ENCODE measurements around the gene RPRD2.

Gene RPRD2

GRCh38 chr1:150429805-150430204 is 65.9 kb downstream of the RPRD2 start:
- no peaks in the 10 kb centered on the region for H3K9me3 ChIP-seq (ENCODE audit: control insufficient read depth, low read length)
- H3K27me3 ChIP-seq (ENCODE audit: control insufficient read depth, insufficient read depth, low read length) = no peaks in the 10 kb centered on the region
- no peak overlapping the region for H3K9ac ChIP-seq (ENCODE audit: low read length)
- H3K4me3 ChIP-seq (ENCODE audit: low read length) = no peak overlapping the region
- no peaks in the 10 kb centered on the region for H3K4me1 ChIP-seq (ENCODE audit: control insufficient read depth, insufficient read depth, low read length)
- H3K36me3 ChIP-seq (ENCODE audit: control insufficient read depth, insufficient read depth, low read length) = no peaks in the 10 kb centered on the region

- H3K9ac ChIP-seq (ENCODE audit: low read length) = no peak overlapping the region
- no peaks in the 10 kb centered on the region for H3K36me3 ChIP-seq (ENCODE audit: control insufficient read depth, insufficient read depth, low read length)
- H3K4me1 ChIP-seq (ENCODE audit: control insufficient read depth, insufficient read depth, low read length) = no peaks in the 10 kb centered on the region
- no peak overlapping the region for H3K4me3 ChIP-seq (ENCODE audit: low read length)
- no peaks in the 10 kb centered on the region for H3K27me3 ChIP-seq (ENCODE audit: control insufficient read depth, insufficient read depth, low read length)
- no peaks in the 10 kb centered on the region for H3K9me3 ChIP-seq (ENCODE audit: control insufficient read depth, low read length)
These were observed 77.2 kb downstream of the RPRD2 start for GRCh38 chr1:150441121-150441520.

- H3K4me3 ChIP-seq (ENCODE audit: low read length) = no peak overlapping the region
- H3K36me3 ChIP-seq (ENCODE audit: control insufficient read depth, insufficient read depth, low read length) = no peaks in the 10 kb centered on the region
- no peaks in the 10 kb centered on the region for H3K9me3 ChIP-seq (ENCODE audit: control insufficient read depth, low read length)
- no peaks in the 10 kb centered on the region for H3K4me1 ChIP-seq (ENCODE audit: control insufficient read depth, insufficient read depth, low read length)
- no peak overlapping the region for H3K9ac ChIP-seq (ENCODE audit: low read length)
- H3K27me3 ChIP-seq (ENCODE audit: control insufficient read depth, insufficient read depth, low read length) = no peaks in the 10 kb centered on the region
These were observed 80.3 kb downstream of the RPRD2 start for GRCh38 chr1:150444232-150444631.

- H3K4me1 ChIP-seq (ENCODE audit: control insufficient read depth, insufficient read depth, low read length) = no peaks in the 10 kb centered on the region
- H3K4me3 ChIP-seq (ENCODE audit: low read length) = no peak overlapping the region
- no peak overlapping the region for H3K9ac ChIP-seq (ENCODE audit: low read length)
- no peaks in the 10 kb centered on the region for H3K36me3 ChIP-seq (ENCODE audit: control insufficient read depth, insufficient read depth, low read length)
- no peaks in the 10 kb centered on the region for H3K27me3 ChIP-seq (ENCODE audit: control insufficient read depth, insufficient read depth, low read length)
- no peaks in the 10 kb centered on the region for H3K9me3 ChIP-seq (ENCODE audit: control insufficient read depth, low read length)
These were observed 92.2 kb downstream of the RPRD2 start for GRCh38 chr1:150456146-150456647.

GRCh38 chr1:150464422-150464826 is 100.5 kb downstream of the RPRD2 start:
- Histone ChIP-seq H3K27me3 (ENCODE audit: control insufficient read depth, insufficient read depth, low read length) (no peaks in the 10 kb centered on the region), H3K36me3 (ENCODE audit: control insufficient read depth, insufficient read depth, low read length) (no peaks in the 10 kb centered on the region)

GRCh38 chr1:150466964-150467363 is 103.0 kb downstream of the RPRD2 start:
- Histone ChIP-seq H3K4me3 (ENCODE audit: low read length) (no peak overlapping the region), H3K4me1 (ENCODE audit: control insufficient read depth, insufficient read depth, low read length) (peaks cover 7% of the 10 kb centered on the region), H3K9ac (ENCODE audit: low read length) (no peak overlapping the region), H3K27me3 (ENCODE audit: control insufficient read depth, insufficient read depth, low read length) (no peaks in the 10 kb centered on the region), H3K36me3 (ENCODE audit: control insufficient read depth, insufficient read depth, low read length) (peaks cover 4% of the 10 kb centered on the region), H3K9me3 (ENCODE audit: control insufficient read depth, low read length) (no peaks in the 10 kb centered on the region)

More at GRCh38 chr1:150464422-150464826, 100.5 kb downstream of the RPRD2 start:
- no peak overlapping the region for H3K9ac ChIP-seq (ENCODE audit: low read length)
- no peak overlapping the region for H3K4me3 ChIP-seq (ENCODE audit: low read length)
- no peaks in the 10 kb centered on the region for H3K4me1 ChIP-seq (ENCODE audit: control insufficient read depth, insufficient read depth, low read length)
- H3K9me3 ChIP-seq (ENCODE audit: control insufficient read depth, low read length) = no peaks in the 10 kb centered on the region

- no peaks in the 10 kb centered on the region for H3K27me3 ChIP-seq (ENCODE audit: control insufficient read depth, insufficient read depth, low read length)
- H3K4me3 ChIP-seq (ENCODE audit: low read length) = no peak overlapping the region
- H3K9ac ChIP-seq (ENCODE audit: low read length) = no peak overlapping the region
- H3K4me1 ChIP-seq (ENCODE audit: control insufficient read depth, insufficient read depth, low read length) = peaks cover 7% of the 10 kb centered on the region
- no peaks in the 10 kb centered on the region for H3K9me3 ChIP-seq (ENCODE audit: control insufficient read depth, low read length)
- peaks cover 14% of the 10 kb centered on the region for H3K36me3 ChIP-seq (ENCODE audit: control insufficient read depth, insufficient read depth, low read length)
These were observed 105.3 kb downstream of the RPRD2 start for GRCh38 chr1:150469291-150469690.

- Histone ChIP-seq H3K4me1 (ENCODE audit: control insufficient read depth, insufficient read depth, low read length) (peaks cover 14% of the 10 kb centered on the region), H3K27me3 (ENCODE audit: control insufficient read depth, insufficient read depth, low read length) (no peaks in the 10 kb centered on the region), H3K9ac (ENCODE audit: low read length) (no peak overlapping the region), H3K4me3 (ENCODE audit: low read length) (no peak overlapping the region), H3K9me3 (ENCODE audit: control insufficient read depth, low read length) (no peaks in the 10 kb centered on the region), H3K36me3 (ENCODE audit: control insufficient read depth, insufficient read depth, low read length) (peaks cover 14% of the 10 kb centered on the region)
These were observed 108.8 kb downstream of the RPRD2 start for GRCh38 chr1:150472601-150473200.

- peaks cover 21% of the 10 kb centered on the region for H3K4me1 ChIP-seq (ENCODE audit: control insufficient read depth, insufficient read depth, low read length)
- no peak overlapping the region for H3K9ac ChIP-seq (ENCODE audit: low read length)
- no peak overlapping the region for H3K4me3 ChIP-seq (ENCODE audit: low read length)
- peaks cover 14% of the 10 kb centered on the region for H3K36me3 ChIP-seq (ENCODE audit: control insufficient read depth, insufficient read depth, low read length)
- H3K9me3 ChIP-seq (ENCODE audit: control insufficient read depth, low read length) = no peaks in the 10 kb centered on the region
- H3K27me3 ChIP-seq (ENCODE audit: control insufficient read depth, insufficient read depth, low read length) = no peaks in the 10 kb centered on the region
These were observed 109.7 kb downstream of the RPRD2 start for GRCh38 chr1:150473659-150474058.

- H3K36me3 ChIP-seq (ENCODE audit: control insufficient read depth, insufficient read depth, low read length) = peaks cover 14% of the 10 kb centered on the region
- peaks cover 21% of the 10 kb centered on the region for H3K4me1 ChIP-seq (ENCODE audit: control insufficient read depth, insufficient read depth, low read length)
- H3K4me3 ChIP-seq (ENCODE audit: low read length) = no peak overlapping the region
- no peaks in the 10 kb centered on the region for H3K9me3 ChIP-seq (ENCODE audit: control insufficient read depth, low read length)
- H3K27me3 ChIP-seq (ENCODE audit: control insufficient read depth, insufficient read depth, low read length) = no peaks in the 10 kb centered on the region
- no peak overlapping the region for H3K9ac ChIP-seq (ENCODE audit: low read length)
These were observed 110.9 kb downstream of the RPRD2 start for GRCh38 chr1:150474869-150475268.

GRCh38 chr1:150476754-150477153 is 112.8 kb downstream of the RPRD2 start:
- peaks cover 15% of the 10 kb centered on the region for H3K4me1 ChIP-seq (ENCODE audit: control insufficient read depth, insufficient read depth, low read length)

GRCh38 chr1:150477320-150477719 is 113.4 kb downstream of the RPRD2 start:
- H3K4me1 ChIP-seq (ENCODE audit: control insufficient read depth, insufficient read depth, low read length) = peaks cover 15% of the 10 kb centered on the region
- no peak overlapping the region for H3K4me3 ChIP-seq (ENCODE audit: low read length)
- peaks cover 6% of the 10 kb centered on the region for H3K36me3 ChIP-seq (ENCODE audit: control insufficient read depth, insufficient read depth, low read length)
- no peaks in the 10 kb centered on the region for H3K9me3 ChIP-seq (ENCODE audit: control insufficient read depth, low read length)
- no peak overlapping the region for H3K9ac ChIP-seq (ENCODE audit: low read length)
- H3K27me3 ChIP-seq (ENCODE audit: control insufficient read depth, insufficient read depth, low read length) = no peaks in the 10 kb centered on the region

More at GRCh38 chr1:150476754-150477153, 112.8 kb downstream of the RPRD2 start:
- H3K27me3 ChIP-seq (ENCODE audit: control insufficient read depth, insufficient read depth, low read length) = no peaks in the 10 kb centered on the region
- H3K4me3 ChIP-seq (ENCODE audit: low read length) = no peak overlapping the region
- peaks cover 12% of the 10 kb centered on the region for H3K36me3 ChIP-seq (ENCODE audit: control insufficient read depth, insufficient read depth, low read length)
- no peaks in the 10 kb centered on the region for H3K9me3 ChIP-seq (ENCODE audit: control insufficient read depth, low read length)
- no peak overlapping the region for H3K9ac ChIP-seq (ENCODE audit: low read length)

GRCh38 chr1:150477733-150478132 is 113.8 kb downstream of the RPRD2 start:
- H3K9ac ChIP-seq (ENCODE audit: low read length) = no peak overlapping the region
- no peaks in the 10 kb centered on the region for H3K9me3 ChIP-seq (ENCODE audit: control insufficient read depth, low read length)
- peaks cover 15% of the 10 kb centered on the region for H3K4me1 ChIP-seq (ENCODE audit: control insufficient read depth, insufficient read depth, low read length)
- peaks cover 3% of the 10 kb centered on the region for H3K36me3 ChIP-seq (ENCODE audit: control insufficient read depth, insufficient read depth, low read length)
- no peak overlapping the region for H3K4me3 ChIP-seq (ENCODE audit: low read length)
- H3K27me3 ChIP-seq (ENCODE audit: control insufficient read depth, insufficient read depth, low read length) = no peaks in the 10 kb centered on the region
